DMS153 treated with DMSO at 0.1 percent for 48 hours (cell line): ENCODE data around the gene DAZ4.
"Not testable (repeated sequence)": the region's sequence is repeated elsewhere in the genome, so short reads cannot be mapped to it uniquely, and the experiment has no call there.

Experiments
- DNase-seq: peaks from one replicate; lab custom pipeline; 2025; ENCODE audit not compliant: unreplicated experiment; lab: John Stamatoyannopoulos, UW

The DAZ4 gene

GRCh38 chrY:24833619-24834018 is at the start of gene DAZ4:
Gene DAZ4, plus strand, starts transcription at chrY:24833919. Its CDS starts 208 bp downstream, at chrY:24834127.
- not testable (repeated sequence) for DNase-seq

GRCh38 chrY:24813293-24813692 is 20.4 kb upstream of the DAZ4 start, which contains the start of gene DAZ3:
Gene DAZ3, minus strand, starts transcription at chrY:24813393. Its CDS starts 208 bp downstream, at chrY:24813185.
- DNase-seq = not testable (repeated sequence)

- DNase-seq = not testable (repeated sequence)
Measured at GRCh38 chrY:24821836-24822235, 11.9 kb upstream of the DAZ4 start.

GRCh38 chrY:24824184-24824879 is 9.4 kb upstream of the DAZ4 start:
- DNase-seq = not testable (repeated sequence)

- DNase-seq = not testable (repeated sequence)
Measured at GRCh38 chrY:24825069-24825468, 8.7 kb upstream of the DAZ4 start.
